MM.1S (cell line): ENCODE results near the gene POMGNT2.

Experiments used
- CTCF ChIP-seq: fragments of 300-600 bp; sonication (generic); IDR thresholded peaks from 2 replicates; pipeline ENCODE4 v1.5.1; 2016; ENCODE audit warnings: antibody characterized with exemption, low read length, mixed read lengths
- EZH2phosphoT487 ChIP-seq: fragments of 300-600 bp; sonication (generic); IDR thresholded peaks from 2 replicates; pipeline ENCODE4 v1.6.1; 2018; ENCODE audit warnings: antibody characterized with exemption, low read length

GRCh38 chr3:43087249-43087776 is 18.6 kb downstream of the POMGNT2 start:
- no peak for TF ChIP-seq CTCF
- no peak for TF ChIP-seq EZH2phosphoT487
